Osteoblast (primary cell): ENCODE results near the gene PKP1. TPM values are rescaled to one million over a fixed set of nuclear protein-coding genes. Genes with fewer than 3 reads are reported as not detected.

Experiments
- DNase-seq: peaks from one replicate; pipeline ENCODE4 v3.0.0; 2011; ENCODE audit warnings: low spot score, mixed read lengths; ENCODE audit not compliant: insufficient read length; ENCODE audit errors: missing footprints
- H2AFZ ChIP-seq: 2 replicates; pipeline ENCODE4 v1.6.0; 2011; ENCODE audit warnings: mild to moderate bottlenecking, low read length
- H3K27ac ChIP-seq: 2 replicates; pipeline ENCODE4 v1.5.1; 2011; ENCODE audit warnings: mild to moderate bottlenecking, low read depth, low read length, moderate library complexity
- H3K27me3 ChIP-seq: 2 replicates; pipeline ENCODE4 v1.6.0; 2012; ENCODE audit warnings: mild to moderate bottlenecking, control low read depth, inconsistent platforms, low read length, moderate library complexity; ENCODE audit not compliant: insufficient read depth
- H3K36me3 ChIP-seq: 2 replicates; pipeline ENCODE4 v1.5.1; 2011; ENCODE audit warnings: mild to moderate bottlenecking, low read length, control low read depth, moderate library complexity; ENCODE audit not compliant: insufficient read depth
- H3K4me1 ChIP-seq: 2 replicates; pipeline ENCODE4 v1.5.1; 2011; ENCODE audit warnings: mild to moderate bottlenecking, low read length, control low read depth, moderate library complexity; ENCODE audit not compliant: insufficient read depth
- H3K4me2 ChIP-seq: 2 replicates; pipeline ENCODE4 v1.6.0; 2011; ENCODE audit warnings: mild to moderate bottlenecking, low read length; ENCODE audit not compliant: insufficient read depth
- H3K4me3 ChIP-seq: fragments of 200-600 bp; sonication (generic); 3 replicates; pipeline ENCODE4 v1.5.1; 2012; ENCODE audit warnings: mild to moderate bottlenecking, low read length, inconsistent platforms; ENCODE audit not compliant: insufficient read depth
- H3K79me2 ChIP-seq: 2 replicates; pipeline ENCODE4 v1.6.0; 2012; ENCODE audit warnings: mild to moderate bottlenecking, low read length, control low read depth, inconsistent platforms; ENCODE audit not compliant: insufficient read depth
- H3K9me3 ChIP-seq: 2 replicates; pipeline ENCODE4 v1.5.1; 2011; ENCODE audit warnings: low read depth, low read length, control low read depth
- H4K20me1 ChIP-seq: 2 replicates; pipeline ENCODE4 v1.6.0; 2012; ENCODE audit warnings: mild to moderate bottlenecking, low read length, control low read depth; ENCODE audit not compliant: insufficient read depth
- total RNA-seq: library from RNA; depleted of rRNA; stranded (reverse); fragments of >200 nt; gene quantifications from 2 replicates; pipeline ENCODE4 v1.2.3, GENCODE V29; 2012
- TF ChIP-seq, protein P1 (sequence below): IDR thresholded peaks from 2 replicates; pipeline ENCODE4 v1.5.1; 2011; ENCODE audit warnings: mild to moderate bottlenecking, low read depth, low read length, moderate library complexity; ENCODE audit errors: extremely low read depth

PKP1 gene
- total RNA-seq, 1 donor = under 0.01 TPM

DNA sequence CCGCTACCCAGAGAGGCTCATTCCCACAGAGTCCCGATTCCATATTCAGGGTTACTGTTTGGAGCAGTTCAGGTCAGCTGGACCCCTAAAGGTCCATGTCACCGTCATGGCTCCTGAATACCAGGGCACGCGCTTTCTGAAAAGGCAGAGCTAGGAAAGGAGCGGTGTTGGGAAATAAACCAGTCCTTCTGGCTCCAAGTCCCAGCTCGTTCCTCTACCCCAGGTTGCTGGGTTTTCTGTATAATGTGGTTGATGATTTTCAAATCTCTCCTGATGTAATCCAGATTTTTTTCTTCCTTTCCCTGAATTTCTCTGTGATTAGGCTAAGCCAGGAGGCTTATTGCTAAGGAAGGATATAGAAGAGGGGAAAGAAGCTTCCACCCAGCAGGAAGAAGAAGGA, 14.0 kb upstream of the PKP1 start:
- Histone ChIP-seq H3K27ac (peak overlapping the region; percentile 94), H3K4me3 (no peak overlapping the region), H3K27me3 (no peaks in the 10 kb centered on the region), H3K36me3 (no peaks in the 10 kb centered on the region), H3K9me3 (no peaks in the 10 kb centered on the region), H2AFZ (no peak overlapping the region), H3K4me2 (no peak overlapping the region), H3K4me1 (peaks cover 41% of the 10 kb centered on the region), H3K79me2 (no peaks in the 10 kb centered on the region), H4K20me1 (no peaks in the 10 kb centered on the region)
- TF ChIP-seq, protein P1, sequence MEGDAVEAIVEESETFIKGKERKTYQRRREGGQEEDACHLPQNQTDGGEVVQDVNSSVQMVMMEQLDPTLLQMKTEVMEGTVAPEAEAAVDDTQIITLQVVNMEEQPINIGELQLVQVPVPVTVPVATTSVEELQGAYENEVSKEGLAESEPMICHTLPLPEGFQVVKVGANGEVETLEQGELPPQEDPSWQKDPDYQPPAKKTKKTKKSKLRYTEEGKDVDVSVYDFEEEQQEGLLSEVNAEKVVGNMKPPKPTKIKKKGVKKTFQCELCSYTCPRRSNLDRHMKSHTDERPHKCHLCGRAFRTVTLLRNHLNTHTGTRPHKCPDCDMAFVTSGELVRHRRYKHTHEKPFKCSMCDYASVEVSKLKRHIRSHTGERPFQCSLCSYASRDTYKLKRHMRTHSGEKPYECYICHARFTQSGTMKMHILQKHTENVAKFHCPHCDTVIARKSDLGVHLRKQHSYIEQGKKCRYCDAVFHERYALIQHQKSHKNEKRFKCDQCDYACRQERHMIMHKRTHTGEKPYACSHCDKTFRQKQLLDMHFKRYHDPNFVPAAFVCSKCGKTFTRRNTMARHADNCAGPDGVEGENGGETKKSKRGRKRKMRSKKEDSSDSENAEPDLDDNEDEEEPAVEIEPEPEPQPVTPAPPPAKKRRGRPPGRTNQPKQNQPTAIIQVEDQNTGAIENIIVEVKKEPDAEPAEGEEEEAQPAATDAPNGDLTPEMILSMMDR = no peak
- DNase-seq = no peak

DNA sequence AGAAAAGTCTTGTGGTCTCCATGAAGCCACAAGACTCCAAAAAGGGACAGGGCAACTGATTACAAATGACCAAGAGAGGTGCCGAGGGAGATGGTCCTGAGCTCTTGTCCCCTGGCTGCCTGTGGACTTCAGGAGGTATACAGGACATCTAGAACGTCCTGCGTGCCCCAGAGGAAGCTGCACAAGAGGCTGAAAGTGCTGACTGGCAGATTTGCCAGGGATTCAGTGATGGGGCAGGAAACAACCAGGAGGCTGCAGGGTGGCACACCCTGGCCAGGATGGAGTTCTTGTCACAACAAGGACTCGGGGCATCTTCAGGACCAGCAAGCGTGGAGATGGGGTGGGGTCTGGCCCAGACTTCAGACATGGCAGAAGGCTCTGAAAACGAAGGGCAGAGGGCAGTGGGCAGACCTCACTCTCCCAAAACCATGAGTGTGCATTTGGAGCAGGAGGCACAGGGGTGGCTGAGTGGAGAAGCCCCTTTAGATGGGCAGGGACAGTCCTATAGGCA, 13.4 kb upstream of the PKP1 start:
- no peaks in the 10 kb centered on the region for H3K9me3 ChIP-seq
- TF ChIP-seq, protein P1 = no peak
- no peaks in the 10 kb centered on the region for H3K36me3 ChIP-seq
- no peaks in the 10 kb centered on the region for H3K79me2 ChIP-seq
- no peak for DNase-seq
- no peak overlapping the region for H3K4me3 ChIP-seq
- H3K27me3 ChIP-seq = no peaks in the 10 kb centered on the region
- no peak overlapping the region for H3K27ac ChIP-seq
- H3K4me2 ChIP-seq = no peak overlapping the region
- H4K20me1 ChIP-seq = no peaks in the 10 kb centered on the region
- peaks cover 45% of the 10 kb centered on the region for H3K4me1 ChIP-seq
- H2AFZ ChIP-seq = no peak overlapping the region

DNA sequence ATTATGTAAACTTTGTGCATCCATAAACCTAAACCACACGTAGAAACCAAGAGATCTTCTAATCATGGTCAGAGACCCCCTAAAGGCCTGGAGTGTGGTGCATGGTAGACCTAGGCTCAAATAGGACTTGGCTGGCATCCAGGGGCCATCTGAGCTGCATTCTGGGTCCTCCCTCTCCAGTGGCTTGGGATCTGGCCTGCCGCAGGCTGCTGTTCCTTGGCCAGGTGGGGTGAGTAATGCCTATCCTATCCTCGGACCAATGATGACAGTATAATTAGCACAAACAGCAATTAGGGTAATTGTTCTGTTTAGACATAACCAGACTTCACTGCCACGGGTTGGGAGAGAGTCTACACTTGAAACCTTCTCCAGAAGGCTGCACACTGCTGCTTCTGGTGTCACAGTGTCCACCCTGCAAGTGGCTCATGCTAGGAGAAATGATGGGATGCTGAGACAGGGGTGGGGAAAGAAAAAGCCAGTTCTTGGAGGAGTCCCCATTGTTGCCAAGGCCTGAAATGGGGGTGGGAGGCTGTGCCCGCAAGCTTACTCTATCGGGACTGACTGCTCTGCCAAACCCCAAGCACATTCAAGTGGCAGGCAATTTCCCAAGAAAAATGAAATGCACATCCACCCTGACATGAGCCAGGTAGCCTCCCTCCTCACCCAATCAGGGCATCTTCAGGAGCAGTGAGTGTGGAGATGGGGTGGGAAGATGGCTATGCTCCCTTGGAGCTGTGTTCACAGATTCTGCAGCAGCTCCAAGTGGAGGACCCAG, 12.5 kb upstream of the PKP1 start:
- no peaks in the 10 kb centered on the region for H3K36me3 ChIP-seq
- DNase-seq = no peak
- H3K27me3 ChIP-seq = no peaks in the 10 kb centered on the region
- H3K9me3 ChIP-seq = no peaks in the 10 kb centered on the region
- no peak overlapping the region for H2AFZ ChIP-seq
- TF ChIP-seq, protein P1 = no peak
- no peak overlapping the region for H3K4me3 ChIP-seq
- H4K20me1 ChIP-seq = no peaks in the 10 kb centered on the region
- no peaks in the 10 kb centered on the region for H3K79me2 ChIP-seq
- H3K4me2 ChIP-seq = no peak overlapping the region
- peaks cover 47% of the 10 kb centered on the region for H3K4me1 ChIP-seq
- no peak overlapping the region for H3K27ac ChIP-seq

DNA sequence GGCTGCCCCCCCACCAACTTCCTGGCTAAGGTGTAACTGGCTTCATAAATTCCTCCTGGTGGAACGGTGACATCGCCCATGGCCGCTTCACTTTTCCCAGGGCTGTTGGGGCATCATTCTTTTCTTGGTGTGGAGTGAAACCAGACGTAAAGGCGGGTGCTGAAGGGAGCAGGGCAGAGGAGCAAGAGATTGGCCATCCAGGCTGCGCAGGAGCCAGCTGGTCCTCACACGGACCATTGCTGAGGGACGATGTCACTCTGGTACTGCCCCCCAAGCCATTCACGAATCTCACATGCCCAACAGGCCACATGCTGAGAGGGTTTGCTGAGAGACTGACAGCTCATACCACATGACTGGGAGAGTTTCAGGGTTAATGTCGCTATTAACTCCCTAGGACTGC, 10.5 kb upstream of the PKP1 start:
- Histone ChIP-seq H3K27ac (no peak overlapping the region), H3K36me3 (no peaks in the 10 kb centered on the region), H3K9me3 (no peaks in the 10 kb centered on the region), H4K20me1 (no peaks in the 10 kb centered on the region), H3K27me3 (no peaks in the 10 kb centered on the region), H3K4me1 (peaks cover 32% of the 10 kb centered on the region), H3K4me3 (no peak overlapping the region), H3K79me2 (no peaks in the 10 kb centered on the region), H2AFZ (no peak overlapping the region), H3K4me2 (no peak overlapping the region)
- DNase-seq = no peak
- TF ChIP-seq, protein P1 = no peak
